Mesenchymal stem cell (in vitro differentiated cells and primary cell): Measurements from ENCODE around the gene PRSS33.

Experiments used
- DNase-seq: peaks from one replicate; pipeline ENCODE4 v3.0.0-alpha.2; 2013
- H2AFZ ChIP-seq: one replicate; pipeline ENCODE4 v1.6.1; 2013; ENCODE audit warnings: low read depth, mild to moderate bottlenecking, control low read depth, inconsistent platforms, low read length, moderate library complexity
- H2AK5ac ChIP-seq: 2 replicates; pipeline ENCODE4 v1.6.1; 2013; ENCODE audit warnings: low read length, moderate library complexity, mild to moderate bottlenecking, inconsistent platforms; ENCODE audit not compliant: severe bottlenecking
- H2BK120ac ChIP-seq: one replicate; pipeline ENCODE4 v1.6.1; 2013; ENCODE audit warnings: low read depth, mild to moderate bottlenecking, inconsistent platforms, low read length, moderate library complexity
- H2BK12ac ChIP-seq, 2 experiments: one replicate each; pipeline ENCODE4 v1.6.1; 2013; ENCODE audit warnings: inconsistent platforms in 2 of 2, low read length in 2 of 2, mild to moderate bottlenecking in 2 of 2, moderate library complexity in 2 of 2, control low read depth in 1 of 2
- H2BK15ac ChIP-seq: one replicate; pipeline ENCODE4 v1.6.1; 2013; ENCODE audit warnings: mild to moderate bottlenecking, low read depth, inconsistent platforms; ENCODE audit not compliant: poor library complexity, severe bottlenecking
- H2BK5ac ChIP-seq: 2 replicates; pipeline ENCODE4 v1.6.1; 2013; ENCODE audit warnings: low read depth, mild to moderate bottlenecking, low read length, control low read depth, inconsistent platforms; ENCODE audit not compliant: poor library complexity, severe bottlenecking
- H3K14ac ChIP-seq, 2 experiments: one replicate each; pipeline ENCODE4 v1.6.1; 2013; ENCODE audit warnings: inconsistent platforms in 2 of 2, low read length in 2 of 2, control low read depth in 1 of 2, mild to moderate bottlenecking in 1 of 2, moderate library complexity in 1 of 2
- H3K18ac ChIP-seq, 2 experiments: one replicate each; pipeline ENCODE4 v1.6.1; 2013; ENCODE audit warnings: inconsistent platforms in 2 of 2, low read length in 2 of 2, control low read depth in 1 of 2, low read depth in 1 of 2, mild to moderate bottlenecking in 1 of 2
- H3K23ac ChIP-seq, 2 experiments: one replicate each; pipeline ENCODE4 v1.6.1; 2013; ENCODE audit warnings: inconsistent platforms in 2 of 2, low read length in 2 of 2, mild to moderate bottlenecking in 2 of 2, moderate library complexity in 2 of 2, control low read depth in 1 of 2
- H3K27ac ChIP-seq: 2 replicates; pipeline ENCODE4 v1.5.1; 2013; ENCODE audit warnings: mild to moderate bottlenecking, moderate library complexity, low read length, control low read depth, inconsistent platforms; ENCODE audit not compliant: poor library complexity, severe bottlenecking
- H3K27me3 ChIP-seq, 2 experiments: 2 replicates each; pipeline versions ENCODE4 v1.6.1 to v1.7.0; 2013; ENCODE audit warnings: low read length in 2 of 2, mild to moderate bottlenecking in 2 of 2, moderate library complexity in 2 of 2, control low read depth in 1 of 2, inconsistent platforms in 1 of 2; ENCODE audit not compliant: control insufficient read depth in 1 of 2, insufficient read depth in 1 of 2
- H3K36me3 ChIP-seq, 2 experiments: 2 replicates each; pipeline versions ENCODE4 v1.6.1 to v1.7.0; 2013; ENCODE audit warnings: low read length in 2 of 2, control low read depth in 1 of 2, inconsistent platforms in 1 of 2, low read depth in 1 of 2, mild to moderate bottlenecking in 1 of 2; ENCODE audit not compliant: insufficient read depth in 2 of 2, control insufficient read depth in 1 of 2
- H3K4ac ChIP-seq, 2 experiments: one replicate each; pipeline ENCODE4 v1.6.1; 2013; ENCODE audit warnings: inconsistent platforms in 2 of 2, low read length in 2 of 2, mild to moderate bottlenecking in 2 of 2, moderate library complexity in 2 of 2, control low read depth in 1 of 2, low read depth in 1 of 2
- H3K4me1 ChIP-seq: 2 replicates; pipeline ENCODE4 v1.6.1; 2013; ENCODE audit warnings: low read depth, low read length, control low read depth; ENCODE audit not compliant: control insufficient read depth, insufficient read depth
- H3K4me2 ChIP-seq: 2 replicates; pipeline ENCODE4 v1.6.1; 2013; ENCODE audit warnings: low read length, mild to moderate bottlenecking, inconsistent platforms; ENCODE audit not compliant: poor library complexity, severe bottlenecking
- H3K4me3 ChIP-seq, 2 experiments: 2 replicates each; pipeline versions ENCODE4 v1.5.1 to v1.7.0; 2013; ENCODE audit warnings: low read length in 2 of 2, mild to moderate bottlenecking in 2 of 2, control low read depth in 1 of 2, low read depth in 1 of 2; ENCODE audit not compliant: insufficient read depth in 1 of 2
- H3K79me1 ChIP-seq: replicated peaks from 2 replicates; pipeline ENCODE4 v1.6.1; 2013; ENCODE audit warnings: mild to moderate bottlenecking, control low read depth, low read length, inconsistent platforms; ENCODE audit not compliant: poor library complexity, severe bottlenecking
- H3K9ac ChIP-seq: 2 replicates; pipeline ENCODE4 v1.7.0; 2013; ENCODE audit warnings: mild to moderate bottlenecking, low read length, moderate library complexity
- H3K9me3 ChIP-seq: 2 replicates; pipeline ENCODE4 v1.7.0; 2013; ENCODE audit warnings: mild to moderate bottlenecking, low read length; ENCODE audit not compliant: control insufficient read depth
- H4K8ac ChIP-seq: one replicate; pipeline ENCODE4 v1.6.1; 2013; ENCODE audit warnings: inconsistent platforms, mild to moderate bottlenecking, low read length, moderate library complexity
- H4K91ac ChIP-seq: one replicate; pipeline ENCODE4 v1.6.1; 2013; ENCODE audit warnings: mild to moderate bottlenecking, low read length, inconsistent platforms
- WGBS: methylation state at CpG from one replicate; pipeline ENCODE4 v1.1.7; 2013; ENCODE audit warnings: mixed read lengths; 5-methylcytosine and 5-hydroxymethylcytosine counted together

Gene PRSS33

DNA sequence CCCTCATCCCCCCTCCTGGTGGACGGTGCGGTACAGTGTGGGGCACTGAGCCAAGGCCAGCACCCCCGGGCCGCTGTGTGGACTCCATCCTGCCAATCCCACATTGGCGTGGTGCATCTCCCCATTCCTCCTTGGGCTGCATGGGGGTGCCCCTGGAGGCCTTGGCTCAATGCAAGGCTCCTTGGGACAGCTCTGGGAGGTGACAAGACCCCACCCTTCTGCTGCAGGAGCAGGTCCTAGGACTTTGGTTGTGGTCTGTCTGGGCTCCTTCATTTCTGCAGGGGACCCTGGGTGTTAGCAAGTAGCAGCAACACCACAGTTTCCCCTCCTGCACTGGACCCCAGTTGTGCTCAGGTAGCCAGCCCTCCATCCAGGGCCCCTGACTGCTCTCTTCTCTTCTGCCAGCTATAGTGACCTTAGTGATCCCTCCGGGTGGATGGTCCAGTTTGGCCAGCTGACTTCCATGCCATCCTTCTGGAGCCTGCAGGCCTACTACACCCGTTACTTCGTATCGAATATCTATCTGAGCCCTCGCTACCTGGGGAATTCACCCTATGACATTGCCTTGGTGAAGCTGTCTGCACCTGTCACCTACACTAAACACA, 31.0 kb upstream of the PRSS33 start:
- 92% methylated on average over 10 of the region's 10 CpGs for WGBS
- peak overlapping the region; percentile 7 for H4K8ac ChIP-seq

GRCh38 chr16:2817340-2818271, 30.2 kb upstream of the PRSS33 start:
- Histone ChIP-seq H3K79me1 (no peaks in the 10 kb centered on the region), H3K18ac (no peak overlapping the region)
- 91% methylated on average over 62 of the region's 68 CpGs for WGBS

More for the DNA sequence above, 31.0 kb upstream of the PRSS33 start:
- H3K4ac ChIP-seq, result no peak overlapping the region
- no peak overlapping the region for H2BK5ac ChIP-seq
- H3K79me1 ChIP-seq, result no peaks in the 10 kb centered on the region
- H3K9ac ChIP-seq, result no peak overlapping the region
- no peak overlapping the region for H2BK120ac ChIP-seq
- H2BK15ac ChIP-seq, result no peak overlapping the region
- no peaks in the 10 kb centered on the region for H3K9me3 ChIP-seq
- no peak overlapping the region for H3K27ac ChIP-seq
- no peak overlapping the region for H2AK5ac ChIP-seq
- H3K18ac ChIP-seq, result no peak overlapping the region
- no peak overlapping the region for H2AFZ ChIP-seq
- no peak overlapping the region for H3K14ac ChIP-seq
- peaks cover 0 to 2% of the 10 kb centered on the region in 2 experiments for H3K36me3 ChIP-seq
- H3K4me1 ChIP-seq, result no peaks in the 10 kb centered on the region
- no peak overlapping the region for H4K91ac ChIP-seq
- no peak for DNase-seq
- H3K27me3 ChIP-seq, result peaks cover 32 to 87% of the 10 kb centered on the region in 2 experiments
- no peak overlapping the region for H2BK12ac ChIP-seq
- no peak overlapping the region for H3K4me2 ChIP-seq
- no peak overlapping the region for H3K23ac ChIP-seq
- H3K4me3 ChIP-seq, result no peak overlapping the region

GRCh38 chr16:2816751-2817339, 29.5 kb upstream of the PRSS33 start, which contains the start of gene PRSS21:
TSS of gene PRSS21 (plus strand) at chr16:2817237. CDS start at chr16:2817269, 32 bp downstream.
- peak within 1 kb of the TSS; percentile 7 for H4K91ac ChIP-seq
- no peak within 1 kb of the TSS for H2BK5ac ChIP-seq
- no peak within 1 kb of the TSS for H3K9ac ChIP-seq
- H2BK120ac ChIP-seq, result no peak within 1 kb of the TSS
- H3K14ac ChIP-seq, result no peak within 1 kb of the TSS
- H3K4me3 ChIP-seq, result no peak within 1 kb of the TSS
- H3K23ac ChIP-seq, result no peak within 1 kb of the TSS
- H4K8ac ChIP-seq, result no peak within 1 kb of the TSS
- no peak within 1 kb of the TSS for H2BK12ac ChIP-seq
- DNase-seq, result no peak
- no peaks in the 10 kb centered on the region for H3K9me3 ChIP-seq
- H3K36me3 ChIP-seq, result peaks cover 0 to 2% of the 10 kb centered on the region in 2 experiments
- H2AFZ ChIP-seq, result no peak within 1 kb of the TSS
- H2BK15ac ChIP-seq, result no peak within 1 kb of the TSS
- H3K4me1 ChIP-seq, result peaks cover 1% of the 10 kb centered on the region
- 79% methylated on average over 25 of the region's 28 CpGs for WGBS
- no peak within 1 kb of the TSS for H2AK5ac ChIP-seq
- H3K27ac ChIP-seq, result no peak within 1 kb of the TSS
- H3K27me3 ChIP-seq, result peaks cover 35 to 78% of the 10 kb centered on the region in 2 experiments
- H3K4me2 ChIP-seq, result no peak within 1 kb of the TSS
- no peak within 1 kb of the TSS for H3K18ac ChIP-seq
- H3K4ac ChIP-seq, result no peak within 1 kb of the TSS
- no peaks in the 10 kb centered on the region for H3K79me1 ChIP-seq

More at GRCh38 chr16:2817340-2818271, 30.2 kb upstream of the PRSS33 start:
- no peak overlapping the region for H3K4ac ChIP-seq
- H2BK5ac ChIP-seq, result no peak overlapping the region
- H2BK120ac ChIP-seq, result no peak overlapping the region
- peaks cover 0 to 2% of the 10 kb centered on the region in 2 experiments for H3K36me3 ChIP-seq
- no peak overlapping the region for H3K23ac ChIP-seq
- no peak overlapping the region for H2AFZ ChIP-seq
- no peak overlapping the region for H3K4me3 ChIP-seq
- H3K4me1 ChIP-seq, result no peaks in the 10 kb centered on the region
- H3K9me3 ChIP-seq, result no peaks in the 10 kb centered on the region
- no peak overlapping the region for H4K8ac ChIP-seq
- H2BK15ac ChIP-seq, result no peak overlapping the region
- peak overlapping the region; percentile 7 for H4K91ac ChIP-seq
- no peak overlapping the region for H3K4me2 ChIP-seq
- H3K27ac ChIP-seq, result no peak overlapping the region
- no peak overlapping the region for H3K14ac ChIP-seq
- DNase-seq, result no peak
- H3K27me3 ChIP-seq, result peaks cover 32 to 79% of the 10 kb centered on the region in 2 experiments
- H2BK12ac ChIP-seq, result no peak overlapping the region
- H2AK5ac ChIP-seq, result no peak overlapping the region
- no peak overlapping the region for H3K9ac ChIP-seq

DNA sequence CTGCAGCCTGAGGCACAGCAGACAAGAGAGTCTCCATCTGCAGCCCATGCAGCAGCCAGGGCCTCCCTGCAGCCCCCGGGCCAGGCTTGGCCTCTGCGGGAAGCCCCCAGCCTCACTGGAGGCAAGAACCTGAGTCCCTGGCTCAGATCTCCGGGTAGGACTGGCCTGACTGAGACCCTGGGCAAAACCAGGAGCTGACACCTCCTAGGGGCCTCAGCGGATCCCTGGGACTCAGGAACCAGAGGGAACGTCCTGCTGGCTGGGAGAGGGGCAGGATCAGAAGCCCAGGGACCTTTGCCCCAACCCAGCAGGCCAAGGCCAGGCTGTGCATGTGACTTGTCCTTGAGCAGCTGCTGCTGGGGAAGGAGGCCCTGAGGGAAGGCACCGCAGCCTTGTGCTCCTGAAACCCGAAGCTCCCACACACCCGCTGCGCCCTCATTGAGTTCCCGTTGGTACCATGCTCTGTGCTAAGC, 28.0 kb upstream of the PRSS33 start:
- H2AFZ ChIP-seq, result no peak overlapping the region
- H4K8ac ChIP-seq, result no peak overlapping the region
- H3K9me3 ChIP-seq, result no peaks in the 10 kb centered on the region
- H3K36me3 ChIP-seq, result peaks cover 0 to 2% of the 10 kb centered on the region in 2 experiments
- no peak overlapping the region for H3K23ac ChIP-seq
- no peak overlapping the region for H3K18ac ChIP-seq
- no peak overlapping the region for H3K4me3 ChIP-seq
- DNase-seq, result no peak
- peaks cover 6% of the 10 kb centered on the region for H3K4me1 ChIP-seq
- H3K79me1 ChIP-seq, result no peaks in the 10 kb centered on the region
- no peak overlapping the region for H4K91ac ChIP-seq
- peaks cover 45 to 78% of the 10 kb centered on the region in 2 experiments for H3K27me3 ChIP-seq
- 79% methylated on average over 10 of the region's 10 CpGs for WGBS
- H3K27ac ChIP-seq, result no peak overlapping the region
- no peak overlapping the region for H3K9ac ChIP-seq
- no peak overlapping the region for H3K4ac ChIP-seq
- no peak overlapping the region for H2AK5ac ChIP-seq
- H2BK12ac ChIP-seq, result no peak overlapping the region
- H3K4me2 ChIP-seq, result no peak overlapping the region
- H2BK15ac ChIP-seq, result no peak overlapping the region
- H3K14ac ChIP-seq, result no peak overlapping the region
- no peak overlapping the region for H2BK120ac ChIP-seq
- no peak overlapping the region for H2BK5ac ChIP-seq
